ENCODE measurements around the gene DENND5A.
"Not testable (repeated sequence)": the region's sequence is repeated elsewhere in the genome, so short reads cannot be mapped to it uniquely, and the experiment has no call there.

DENND5A gene

DNA sequence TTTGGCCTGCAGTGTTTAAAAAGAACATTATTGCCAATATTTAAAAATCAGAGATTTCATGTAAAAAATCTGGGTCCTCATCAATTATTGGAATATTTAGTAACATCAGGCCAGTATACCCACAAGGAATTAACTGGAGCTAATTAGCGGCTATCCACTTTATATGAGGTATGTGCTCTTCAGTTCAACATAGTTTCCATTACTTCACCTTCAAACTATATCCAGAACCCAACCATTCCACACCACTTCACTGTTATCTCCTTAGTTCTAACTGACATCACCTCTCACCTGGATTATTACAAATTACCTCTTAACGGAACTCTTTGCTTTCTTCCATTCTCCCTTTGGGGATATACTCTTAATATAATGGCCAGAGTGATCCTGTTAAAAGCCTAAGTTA lies 64.7 kb downstream of the DENND5A start:
- peaks cover 9% of the 10 kb centered on the region for H3K4me1 Mint-ChIP-seq

DNA sequence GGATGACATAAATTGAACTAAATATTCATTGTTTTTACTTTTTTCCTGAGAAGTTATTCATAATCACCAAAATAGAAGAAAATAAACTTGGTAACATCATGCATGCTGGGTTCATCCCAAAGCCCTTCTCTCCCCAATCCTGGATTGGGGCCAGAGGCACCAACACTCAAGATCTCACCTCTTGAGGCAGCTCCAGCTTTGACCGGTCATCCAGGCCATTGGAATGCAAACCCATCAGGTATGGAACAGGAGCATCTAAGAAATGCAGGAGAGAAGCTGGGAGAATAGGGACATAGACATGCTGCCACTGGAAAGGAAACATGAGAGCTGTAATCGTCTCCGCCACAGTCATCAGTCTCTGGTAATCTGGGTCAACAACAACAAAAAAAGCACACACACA lies 71.8 kb downstream of the DENND5A start:
- H3K36me3 Mint-ChIP-seq (ENCODE audit: low read depth) = peaks cover 68% of the 10 kb centered on the region
- peaks cover 25% of the 10 kb centered on the region for H3K9me3 Mint-ChIP-seq
- H3K27me3 Mint-ChIP-seq (ENCODE audit: low read depth) = peaks cover 3% of the 10 kb centered on the region
- no peak overlapping the region for H3K4me3 Mint-ChIP-seq
- no peaks in the 10 kb centered on the region for H3K4me1 Mint-ChIP-seq
- H3K27ac Mint-ChIP-seq = no peak overlapping the region
- TF ChIP-seq, protein P1, sequence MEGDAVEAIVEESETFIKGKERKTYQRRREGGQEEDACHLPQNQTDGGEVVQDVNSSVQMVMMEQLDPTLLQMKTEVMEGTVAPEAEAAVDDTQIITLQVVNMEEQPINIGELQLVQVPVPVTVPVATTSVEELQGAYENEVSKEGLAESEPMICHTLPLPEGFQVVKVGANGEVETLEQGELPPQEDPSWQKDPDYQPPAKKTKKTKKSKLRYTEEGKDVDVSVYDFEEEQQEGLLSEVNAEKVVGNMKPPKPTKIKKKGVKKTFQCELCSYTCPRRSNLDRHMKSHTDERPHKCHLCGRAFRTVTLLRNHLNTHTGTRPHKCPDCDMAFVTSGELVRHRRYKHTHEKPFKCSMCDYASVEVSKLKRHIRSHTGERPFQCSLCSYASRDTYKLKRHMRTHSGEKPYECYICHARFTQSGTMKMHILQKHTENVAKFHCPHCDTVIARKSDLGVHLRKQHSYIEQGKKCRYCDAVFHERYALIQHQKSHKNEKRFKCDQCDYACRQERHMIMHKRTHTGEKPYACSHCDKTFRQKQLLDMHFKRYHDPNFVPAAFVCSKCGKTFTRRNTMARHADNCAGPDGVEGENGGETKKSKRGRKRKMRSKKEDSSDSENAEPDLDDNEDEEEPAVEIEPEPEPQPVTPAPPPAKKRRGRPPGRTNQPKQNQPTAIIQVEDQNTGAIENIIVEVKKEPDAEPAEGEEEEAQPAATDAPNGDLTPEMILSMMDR (IDR thresholded peaks at IDR 0.05; ENCODE audit: unreplicated experiment in 3 of 3) = no peak

More for the DNA sequence above, 64.7 kb downstream of the DENND5A start:
- Mint-ChIP-seq H3K27me3 (ENCODE audit: low read depth) (no peaks in the 10 kb centered on the region), H3K9me3 (no peaks in the 10 kb centered on the region), H3K36me3 (ENCODE audit: low read depth) (peaks cover 42% of the 10 kb centered on the region), H3K4me3 (no peak overlapping the region), H3K27ac (peak overlapping the region in 2 of 3 experiments; percentile 63 to 83)
- TF ChIP-seq, protein P1 (IDR thresholded peaks at IDR 0.05; ENCODE audit: unreplicated experiment in 3 of 3) = no peak

DNA sequence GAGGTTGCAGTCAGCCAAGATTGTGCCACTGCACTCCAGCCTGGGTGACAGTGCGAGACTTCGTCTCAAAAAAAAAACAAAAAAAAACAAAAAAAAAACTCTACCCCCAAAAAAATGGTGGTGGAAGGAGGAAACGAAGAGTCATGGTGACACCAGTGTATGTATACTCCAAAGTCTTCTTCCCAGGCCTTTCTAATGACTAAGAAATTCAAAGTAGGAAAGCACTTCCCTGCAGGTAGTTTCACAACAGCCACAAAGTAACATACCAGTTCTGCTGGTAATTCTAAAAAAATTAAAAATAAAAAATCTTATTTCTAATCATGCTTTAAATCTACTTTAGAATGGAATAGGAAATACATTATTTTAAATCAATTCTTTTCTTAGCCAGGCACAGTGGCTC lies 72.6 kb downstream of the DENND5A start:
- peaks cover 3% of the 10 kb centered on the region for H3K27me3 Mint-ChIP-seq (ENCODE audit: low read depth)
- no peaks in the 10 kb centered on the region for H3K4me1 Mint-ChIP-seq
- H3K4me3 Mint-ChIP-seq = no peak overlapping the region
- no peak overlapping the region for H3K27ac Mint-ChIP-seq
- H3K36me3 Mint-ChIP-seq (ENCODE audit: low read depth) = peaks cover 75% of the 10 kb centered on the region
- H3K9me3 Mint-ChIP-seq = peaks cover 25% of the 10 kb centered on the region
- TF ChIP-seq, protein P1 (IDR thresholded peaks at IDR 0.05; ENCODE audit: unreplicated experiment in 3 of 3) = no peak

DNA sequence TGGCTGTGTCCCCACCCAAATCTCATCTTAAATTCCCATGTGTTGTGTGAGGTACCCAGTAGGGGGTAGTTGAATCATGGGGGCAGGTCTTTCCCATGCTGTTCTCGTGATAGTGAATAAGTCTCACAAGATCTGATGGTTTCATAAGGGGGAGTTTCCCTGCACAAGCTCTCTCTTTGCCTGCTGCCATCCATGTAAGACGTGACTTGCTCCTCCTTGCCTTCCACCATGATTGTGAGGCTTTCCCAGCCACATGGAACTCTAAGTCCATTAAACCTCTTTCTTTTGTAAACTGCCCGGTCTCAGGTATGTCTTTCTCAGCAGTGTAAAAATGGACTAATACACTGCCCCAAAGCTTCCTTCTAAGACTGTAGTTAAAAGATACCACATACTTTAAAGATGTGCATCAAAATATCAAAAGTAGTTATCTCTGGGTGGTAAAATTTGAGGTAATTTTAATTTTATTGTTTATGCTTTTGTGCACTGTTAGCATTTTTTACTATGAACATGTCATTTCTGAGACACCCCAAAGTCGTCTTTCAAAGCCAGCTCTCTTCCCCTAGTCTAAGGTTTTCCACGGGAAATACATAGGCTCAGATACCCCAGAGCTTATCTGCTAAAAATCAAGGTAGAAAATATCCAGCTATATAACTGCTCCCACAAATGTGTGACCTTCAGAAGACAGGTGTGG lies 74.7 kb downstream of the DENND5A start:
- not testable (repeated sequence) for H3K27me3 Mint-ChIP-seq (ENCODE audit: low read depth); H3K4me1 Mint-ChIP-seq; H3K27ac Mint-ChIP-seq; H3K4me3 Mint-ChIP-seq
- H3K9me3 Mint-ChIP-seq = peaks cover 25% of the 10 kb centered on the region
- peaks cover 74% of the 10 kb centered on the region for H3K36me3 Mint-ChIP-seq (ENCODE audit: low read depth)

DNA sequence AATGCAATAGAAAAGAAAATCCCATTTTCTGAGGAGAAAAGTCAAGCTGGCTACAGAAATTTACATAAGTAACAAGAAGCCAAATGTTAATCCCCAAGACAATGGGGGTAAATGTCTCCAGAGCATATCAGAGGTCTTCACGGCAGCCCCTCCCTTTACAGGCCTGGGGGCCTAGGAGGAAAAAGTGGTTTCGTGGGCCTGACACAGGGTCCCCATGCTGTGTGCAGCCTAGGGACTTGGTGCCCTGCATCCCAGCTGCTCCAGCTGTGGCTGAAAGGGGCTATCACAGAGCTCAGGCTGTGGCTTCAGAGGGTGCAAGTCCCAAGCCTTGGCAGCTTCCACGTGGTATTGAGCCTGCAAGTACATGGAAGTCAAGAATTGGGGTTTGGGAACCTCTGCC lies 76.3 kb downstream of the DENND5A start:
- H3K4me1 Mint-ChIP-seq; H3K4me3 Mint-ChIP-seq; H3K27me3 Mint-ChIP-seq (ENCODE audit: low read depth); H3K27ac Mint-ChIP-seq: not testable (repeated sequence)
- peaks cover 75% of the 10 kb centered on the region for H3K36me3 Mint-ChIP-seq (ENCODE audit: low read depth)
- H3K9me3 Mint-ChIP-seq = peaks cover 25% of the 10 kb centered on the region

DNA sequence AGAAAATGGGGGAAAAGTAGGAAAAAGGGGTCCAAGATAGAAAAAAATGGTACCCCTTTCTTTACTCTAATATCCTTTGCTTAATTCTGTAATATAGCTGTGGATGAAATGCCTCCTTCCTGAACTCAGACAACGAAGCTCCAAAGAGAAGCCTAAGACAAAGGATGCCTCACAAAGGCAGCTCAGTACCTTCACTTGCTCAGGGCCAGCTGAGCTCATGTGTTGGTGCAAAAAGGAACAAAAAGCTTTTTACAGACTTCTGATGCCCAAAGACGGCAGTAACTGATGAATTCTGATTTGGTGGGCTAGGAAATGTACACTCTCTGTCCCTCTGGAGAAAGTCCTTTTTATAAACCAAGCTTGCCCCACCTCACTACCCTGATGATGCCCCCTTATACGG lies 77.5 kb downstream of the DENND5A start:
- Mint-ChIP-seq H3K9me3 (peaks cover 25% of the 10 kb centered on the region), H3K27ac (no peak overlapping the region), H3K4me3 (no peak overlapping the region), H3K4me1 (no peaks in the 10 kb centered on the region), H3K27me3 (ENCODE audit: low read depth) (peaks cover 3% of the 10 kb centered on the region), H3K36me3 (ENCODE audit: low read depth) (peaks cover 64% of the 10 kb centered on the region)
- TF ChIP-seq, protein P1 (IDR thresholded peaks at IDR 0.05; ENCODE audit: unreplicated experiment in 3 of 3) = no peak

DNA sequence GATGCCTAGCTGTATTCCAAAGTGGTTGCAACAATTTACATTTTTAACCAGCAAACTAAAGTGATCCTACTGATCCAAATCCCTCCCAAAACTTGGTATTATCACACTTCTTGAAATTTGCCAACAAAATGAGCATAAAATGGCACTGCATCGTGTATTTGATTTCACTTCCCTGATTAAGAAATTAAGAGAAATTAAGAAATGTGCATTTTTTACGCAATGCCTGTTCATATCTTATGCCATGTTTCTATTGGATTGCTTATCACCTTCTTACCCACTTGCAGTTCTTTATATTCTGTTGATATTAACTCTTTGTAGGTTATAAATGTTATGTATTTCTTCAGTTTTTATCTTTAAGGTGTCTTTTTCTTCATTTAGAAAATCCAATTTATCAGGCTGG lies 80.6 kb downstream of the DENND5A start:
- Mint-ChIP-seq H3K9me3 (peaks cover 4% of the 10 kb centered on the region), H3K27me3 (ENCODE audit: low read depth) (no peaks in the 10 kb centered on the region), H3K4me1 (no peaks in the 10 kb centered on the region), H3K4me3 (no peak overlapping the region), H3K36me3 (ENCODE audit: low read depth) (peaks cover 57% of the 10 kb centered on the region), H3K27ac (no peak overlapping the region)
- TF ChIP-seq, protein P1 (IDR thresholded peaks at IDR 0.05; ENCODE audit: unreplicated experiment in 3 of 3) = no peak
